RCC 7860 (cell line): Measurements from ENCODE around the gene ANAPC10.
"Not testable (repeated sequence)": the region's sequence is repeated elsewhere in the genome, so short reads cannot be mapped to it uniquely, and the experiment has no call there.

ENCODE experiments used
- DNase-seq: peaks from one replicate; pipeline ENCODE4 v3.0.0-alpha.2; 2015; ENCODE audit warnings: low spot score
- FAIRE-seq: peaks from 2 replicates; lab custom pipeline; 2012; peaks lifted over from hg19 to GRCh38; lab: Jason Lieb, UNC

Gene ANAPC10, protein sequence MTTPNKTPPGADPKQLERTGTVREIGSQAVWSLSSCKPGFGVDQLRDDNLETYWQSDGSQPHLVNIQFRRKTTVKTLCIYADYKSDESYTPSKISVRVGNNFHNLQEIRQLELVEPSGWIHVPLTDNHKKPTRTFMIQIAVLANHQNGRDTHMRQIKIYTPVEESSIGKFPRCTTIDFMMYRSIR

DNA sequence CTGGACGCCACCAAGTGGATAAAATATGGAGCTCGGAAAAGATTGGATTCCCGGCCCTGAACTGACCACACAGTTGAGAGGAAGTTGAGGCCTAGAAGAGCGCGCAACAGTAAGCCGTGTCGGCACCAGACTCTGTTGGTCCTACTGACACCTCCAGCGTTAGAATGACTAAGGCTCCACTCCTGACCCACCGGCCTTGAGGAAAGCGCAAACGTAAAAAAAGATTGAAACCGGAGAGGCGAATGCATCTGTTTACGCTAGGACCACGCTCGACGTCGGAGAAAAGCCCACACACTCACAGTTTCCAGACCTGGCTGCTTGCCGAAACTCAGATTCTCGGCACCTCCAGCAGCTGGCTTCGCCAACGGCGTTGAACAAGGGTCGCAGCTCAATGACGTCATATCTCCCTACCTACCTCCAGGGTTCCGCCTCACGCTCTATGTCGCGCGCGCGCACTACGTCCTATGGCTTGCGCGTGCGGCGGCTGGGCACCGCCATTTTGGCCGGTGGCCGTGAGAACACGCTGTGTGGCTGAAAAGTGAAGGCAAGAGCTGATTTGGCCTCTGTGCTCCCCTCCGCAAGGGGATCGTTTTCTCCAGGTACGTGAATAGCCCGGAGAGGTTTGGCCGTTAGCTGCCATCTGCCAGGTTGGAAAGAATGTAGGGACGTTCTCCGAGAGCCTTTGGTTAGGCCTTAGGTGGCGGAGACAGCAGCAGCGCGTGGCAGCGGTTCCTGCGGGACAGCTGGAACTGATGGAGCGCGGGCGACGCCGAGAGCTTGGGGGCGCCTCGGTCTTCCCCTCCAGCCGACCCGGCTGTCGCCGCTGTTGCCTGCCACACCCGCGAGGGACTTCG is at the start of gene ANAPC10, which contains the start of gene ABCE1:
TSS of gene ANAPC10 (minus strand) at position 376 of the 854 bp plus-strand sequence. CDS start 2,097 bp downstream, outside the sequence.
TSS of gene ABCE1 (plus strand) at position 491 of the 854 bp plus-strand sequence. CDS start 6,102 bp downstream, outside the sequence.
- no peak for FAIRE-seq
- DNase-seq, result peak; percentile 85

DNA sequence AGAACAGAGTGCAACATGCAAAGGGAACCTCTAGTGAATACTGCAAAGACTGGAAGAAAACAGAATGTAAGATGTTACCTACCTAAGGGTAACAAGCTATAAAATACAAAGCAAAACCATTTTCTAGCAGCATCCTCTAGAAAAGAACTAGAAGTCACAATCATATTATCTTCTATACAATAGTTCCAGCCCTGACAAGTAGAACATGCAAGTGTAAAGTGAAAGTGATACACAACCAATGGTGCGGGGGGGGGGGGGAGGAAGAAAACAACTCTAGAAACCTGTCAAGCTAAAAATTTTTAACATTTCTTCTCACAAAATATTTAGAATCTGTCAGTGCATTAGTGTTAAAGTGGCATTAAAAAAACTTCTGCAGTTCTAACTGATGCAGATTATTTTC is 38.2 kb upstream of the ANAPC10 start:
- not testable (repeated sequence) for FAIRE-seq, DNase-seq

DNA sequence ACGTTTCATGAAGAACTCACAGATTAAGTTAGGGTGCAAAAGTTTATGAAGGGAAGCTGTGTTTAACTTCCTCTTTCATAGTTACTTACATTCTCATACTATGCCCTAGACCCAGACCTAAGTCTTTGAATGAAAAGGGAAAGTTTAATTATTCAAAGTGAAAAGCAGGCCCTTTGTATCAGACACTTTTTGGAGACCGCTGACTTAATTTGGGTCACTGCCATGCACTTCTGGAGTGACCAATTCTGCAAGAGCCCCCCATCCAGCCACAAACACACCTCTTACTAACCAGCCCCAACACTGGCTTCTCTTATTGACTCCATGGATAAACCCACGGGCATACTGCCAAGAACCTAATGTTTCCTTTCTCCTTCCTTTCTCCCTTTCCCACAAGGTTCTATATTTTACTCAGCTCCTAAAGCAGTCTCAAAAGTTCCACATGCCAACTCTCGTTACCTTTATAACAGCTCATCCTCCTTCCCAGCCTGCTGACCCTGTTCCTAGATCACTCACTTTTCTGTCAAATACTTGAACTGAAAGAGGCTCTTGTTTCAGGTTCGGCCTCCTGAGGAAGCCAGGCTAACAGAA is 34.6 kb upstream of the ANAPC10 start:
- FAIRE-seq (no peak), DNase-seq (no peak)

DNA sequence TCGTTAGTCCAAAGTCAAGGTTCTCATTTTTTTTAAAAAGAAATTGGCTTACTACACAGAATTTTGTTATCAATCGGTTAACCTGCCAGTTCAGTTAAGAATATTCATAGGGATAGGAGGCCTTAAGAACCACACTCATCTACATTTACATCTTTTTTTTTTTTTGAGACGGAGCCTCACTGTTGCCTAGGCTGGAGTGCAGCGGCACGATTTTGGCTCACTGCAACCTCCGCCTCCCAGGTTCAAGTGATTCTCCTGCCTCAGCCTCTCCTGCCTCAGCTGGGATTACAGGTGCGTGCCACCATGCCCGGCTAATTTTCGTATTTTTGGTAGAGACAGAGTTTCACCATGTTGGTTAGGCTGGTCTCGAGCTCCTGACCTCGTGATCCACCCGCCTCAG is 33.9 kb upstream of the ANAPC10 start:
- FAIRE-seq (no peak), DNase-seq (no peak)

DNA sequence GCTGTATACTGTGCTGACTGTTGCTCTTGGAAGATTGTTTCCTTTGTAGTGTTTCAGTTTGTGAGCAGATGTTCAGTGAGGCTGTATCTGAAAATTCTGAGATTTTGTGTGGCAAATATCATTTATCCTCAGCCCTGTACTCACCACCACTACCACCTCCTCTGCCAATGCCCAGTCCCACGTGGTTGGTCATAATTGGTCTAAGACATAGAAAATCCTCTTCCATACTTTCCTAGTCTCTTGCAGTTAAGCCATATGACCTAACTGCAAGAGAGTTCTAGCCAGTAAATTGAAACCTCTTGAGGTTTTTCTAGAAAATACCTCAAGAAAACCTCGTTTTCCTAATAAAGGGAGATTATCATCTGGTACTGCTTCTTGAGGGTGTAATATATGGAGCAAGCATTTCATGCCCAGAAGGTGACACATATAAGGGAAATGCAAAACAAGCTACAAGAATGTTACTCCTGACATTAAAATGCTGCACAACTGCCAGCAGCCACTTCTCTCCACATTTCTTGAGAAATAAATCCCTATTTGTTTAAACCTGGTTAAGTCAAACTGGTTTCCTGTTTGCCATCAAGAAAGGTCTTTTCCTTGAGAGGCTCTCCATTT is 32.9 kb upstream of the ANAPC10 start:
- DNase-seq (no peak), FAIRE-seq (no peak)

DNA sequence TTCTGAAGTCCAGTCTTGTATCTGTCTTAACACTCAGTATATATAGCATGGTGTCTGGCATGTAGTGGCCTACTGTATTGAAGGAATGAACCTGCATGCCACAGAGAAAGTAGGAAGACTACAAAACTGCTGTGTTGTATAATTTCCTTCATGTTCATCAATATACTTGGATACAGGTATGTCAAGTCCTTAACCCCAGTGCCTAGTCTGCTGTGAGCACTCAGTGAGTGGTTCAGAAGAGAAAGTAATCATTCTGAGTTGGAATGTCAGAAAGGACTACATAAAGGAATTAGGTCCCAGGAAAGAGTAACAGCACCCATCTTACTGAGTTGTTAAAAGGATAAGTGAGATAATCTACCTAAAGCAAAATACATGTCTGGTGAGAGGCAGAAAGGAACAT is 32.1 kb upstream of the ANAPC10 start:
- FAIRE-seq (no peak), DNase-seq (no peak)

DNA sequence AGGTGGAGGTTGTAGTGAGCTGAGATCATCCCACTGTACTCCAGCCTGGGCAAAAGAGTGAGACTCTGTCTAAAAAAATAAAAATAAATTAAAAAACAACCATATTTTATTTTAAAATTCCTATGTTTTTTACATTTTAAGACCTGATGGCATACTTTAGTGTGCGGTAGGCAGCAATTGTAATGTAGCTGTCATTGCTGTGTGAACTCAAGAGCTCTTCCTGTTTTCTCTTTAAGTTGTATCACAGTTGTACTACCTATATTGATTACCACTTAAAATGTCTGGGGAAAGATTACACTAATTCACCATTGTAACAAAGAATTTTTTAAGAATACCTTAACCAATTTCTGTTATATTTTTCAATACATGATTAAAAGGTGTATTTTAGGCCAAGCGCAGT is 27.4 kb upstream of the ANAPC10 start:
- no peak for FAIRE-seq
- DNase-seq, result no peak

DNA sequence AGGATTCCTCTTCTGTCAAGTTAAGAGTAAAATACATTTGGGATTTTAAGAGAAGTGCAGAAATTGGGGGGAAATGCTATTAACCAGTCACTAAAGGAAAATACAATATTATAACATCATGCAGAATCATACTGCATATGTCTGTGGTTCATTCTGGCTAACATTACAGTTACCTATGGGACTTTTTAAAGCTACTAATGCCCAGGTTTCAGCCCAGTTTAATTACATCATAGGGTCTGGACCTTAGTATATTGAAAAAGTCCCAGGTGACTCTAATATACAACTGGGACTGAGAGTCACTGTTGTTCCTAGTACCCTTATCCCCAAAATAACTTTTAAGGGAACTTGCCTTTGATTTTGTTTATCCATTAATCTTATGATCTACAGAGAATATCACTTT is 10.1 kb upstream of the ANAPC10 start:
- no peak for DNase-seq
- FAIRE-seq, result no peak

DNA sequence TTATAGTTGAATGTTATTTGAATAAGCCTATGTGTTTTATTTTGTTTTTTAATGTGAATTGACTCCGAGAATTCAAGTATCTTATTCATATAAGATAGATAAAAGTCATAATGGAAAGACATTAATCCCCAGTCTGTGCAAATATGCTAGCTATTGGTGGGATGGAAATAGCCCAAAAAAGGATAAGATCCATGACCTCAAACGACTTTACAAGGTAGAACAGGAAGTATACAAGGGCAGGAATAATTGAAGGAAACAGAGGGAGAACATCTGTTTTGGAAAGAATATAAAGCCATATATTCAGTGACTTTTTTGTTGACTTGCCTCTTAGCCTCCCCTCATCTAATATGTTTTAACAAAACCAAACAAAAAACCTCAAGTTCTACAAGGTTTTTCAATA is 9.1 kb upstream of the ANAPC10 start:
- no peak for FAIRE-seq
- no peak for DNase-seq

DNA sequence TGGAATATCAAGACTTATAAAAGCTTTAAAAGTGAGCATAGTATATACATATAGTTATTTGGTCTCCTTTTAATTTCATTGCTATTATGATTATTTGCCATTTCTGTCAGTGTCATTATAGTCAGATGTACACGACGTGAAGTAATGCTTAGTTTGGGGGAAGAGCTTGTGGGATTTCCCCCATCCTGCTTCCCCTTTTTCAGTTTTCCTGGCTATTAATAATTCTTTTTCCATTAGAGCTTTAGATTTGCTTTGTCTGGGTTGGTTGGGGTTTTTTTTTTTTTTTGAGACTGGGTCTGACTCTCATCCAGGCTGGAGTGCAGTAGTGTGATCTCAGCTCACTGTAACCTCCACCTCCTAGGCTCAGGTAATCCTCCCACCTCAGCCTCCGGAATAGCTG is 5.5 kb upstream of the ANAPC10 start:
- no peak for FAIRE-seq
- no peak for DNase-seq

DNA sequence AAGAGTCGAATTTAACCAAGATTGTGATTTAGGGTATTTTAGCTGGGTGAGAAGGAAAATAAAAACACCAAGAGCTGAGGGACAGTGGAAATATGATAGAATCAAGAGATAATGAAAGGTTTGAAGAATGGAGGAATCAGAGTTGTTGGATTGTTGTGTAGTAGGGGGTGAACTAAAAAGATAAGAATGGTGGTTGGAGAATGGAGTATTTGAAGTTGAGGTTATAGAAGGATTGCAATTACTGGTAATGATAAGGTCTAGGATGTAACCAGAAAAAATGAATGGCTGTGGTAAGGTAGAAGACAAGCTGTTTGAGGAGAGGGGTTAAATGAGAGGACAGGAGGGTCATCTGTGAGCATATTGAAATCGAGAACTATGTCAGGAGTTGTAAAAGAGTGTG is 4.6 kb upstream of the ANAPC10 start:
- FAIRE-seq, result no peak
- no peak for DNase-seq

DNA sequence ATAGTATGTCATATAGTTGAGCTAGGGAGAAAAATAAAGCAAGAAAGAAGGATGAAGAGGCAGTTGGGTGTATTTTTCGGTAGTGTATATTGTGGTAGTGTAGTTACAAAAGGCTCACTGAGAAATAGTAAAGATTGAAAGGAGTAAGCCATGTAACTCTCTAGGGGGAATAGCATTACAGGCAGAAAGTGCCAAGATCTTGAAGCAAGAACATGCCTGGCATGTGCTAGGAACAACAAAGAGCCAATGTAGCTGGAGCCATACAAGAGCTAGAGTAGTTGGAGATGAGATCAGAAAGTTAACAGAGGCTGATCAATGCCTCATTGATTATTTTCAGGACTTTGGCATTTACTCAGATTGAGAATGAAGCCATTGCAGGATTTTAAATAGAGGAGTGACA is 3.1 kb upstream of the ANAPC10 start:
- no peak for DNase-seq
- no peak for FAIRE-seq

DNA sequence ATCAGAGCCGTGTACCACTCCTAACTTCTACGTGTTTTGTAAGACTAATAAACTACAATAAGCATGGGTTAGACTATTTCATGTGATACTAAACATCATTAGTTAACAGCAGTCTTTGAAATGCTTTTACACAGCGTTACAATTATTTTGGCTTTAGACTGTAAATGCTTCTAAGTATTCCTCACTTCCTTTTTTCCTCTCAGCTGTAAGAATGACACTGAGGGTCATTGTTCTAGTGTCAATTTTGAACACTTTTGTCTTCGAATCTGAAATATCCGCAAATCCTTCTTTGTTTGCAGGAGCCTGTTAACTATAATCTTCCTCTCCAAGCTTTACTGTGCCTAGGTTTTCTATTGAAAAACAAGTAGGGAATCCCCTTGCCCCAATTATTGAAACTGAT is 1.7 kb upstream of the ANAPC10 start:
- FAIRE-seq (no peak), DNase-seq (no peak)

DNA sequence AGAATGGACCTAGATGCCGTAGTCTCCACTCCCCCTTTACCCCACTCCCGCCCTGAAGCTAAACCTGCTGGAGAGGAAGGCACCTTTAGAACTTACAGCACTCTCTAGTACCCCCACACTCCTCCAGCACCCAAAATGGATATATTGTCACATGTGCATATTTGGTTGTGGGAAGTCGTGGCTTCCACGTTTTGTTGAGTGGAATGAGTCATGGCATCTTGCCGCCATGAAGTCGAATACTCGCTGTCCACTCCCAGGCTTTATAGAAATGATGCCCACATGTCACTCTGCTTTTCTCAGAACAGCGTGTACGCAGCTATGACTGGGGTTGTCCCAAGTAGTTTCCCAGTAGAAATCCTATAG is 660 bp upstream of the ANAPC10 start:
- DNase-seq (peak; percentile 13), FAIRE-seq (no peak)

DNA sequence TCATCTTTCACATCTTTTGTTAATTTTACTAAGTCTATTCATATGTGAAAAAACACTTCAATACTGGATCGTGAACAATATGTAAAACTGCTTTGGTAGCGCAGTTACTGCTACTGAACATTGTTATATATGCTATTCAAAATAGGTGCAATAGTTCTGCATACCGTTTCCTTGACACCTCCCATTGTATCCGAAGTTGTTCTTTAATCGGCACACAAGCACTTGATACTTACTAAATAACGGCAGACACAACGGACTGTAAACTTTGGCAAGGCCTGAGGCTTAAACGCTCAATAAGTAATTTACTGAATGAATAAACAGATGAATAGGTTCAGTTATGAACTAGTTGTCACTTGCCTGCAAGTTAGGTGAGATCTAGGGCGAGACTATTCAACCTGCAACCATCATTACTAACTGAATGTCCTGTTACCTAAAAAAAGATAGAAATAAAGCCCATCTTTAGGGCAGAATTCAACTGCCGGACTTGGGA is 620 bp downstream of the ANAPC10 start:
- DNase-seq, result no peak
- FAIRE-seq, result no peak

DNA sequence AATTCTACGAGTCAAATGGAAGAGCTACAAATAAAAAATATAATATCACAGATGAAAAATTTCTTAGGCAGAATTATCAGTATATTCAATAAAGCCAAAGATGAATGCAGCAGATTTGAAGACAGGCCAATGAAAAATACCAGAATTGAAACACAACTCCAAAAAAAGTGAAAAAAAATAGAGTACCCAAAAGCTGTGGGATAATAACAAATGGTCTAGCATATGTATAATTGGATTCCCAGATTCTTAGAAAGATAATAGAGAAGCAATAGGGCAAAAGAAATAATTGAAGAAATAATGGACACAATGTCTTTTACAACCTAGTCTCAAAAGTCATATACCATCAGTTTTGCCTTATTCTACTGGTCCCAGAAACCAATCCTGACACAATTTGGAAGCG is 4.4 kb downstream of the ANAPC10 start:
- FAIRE-seq (no peak), DNase-seq (no peak)

DNA sequence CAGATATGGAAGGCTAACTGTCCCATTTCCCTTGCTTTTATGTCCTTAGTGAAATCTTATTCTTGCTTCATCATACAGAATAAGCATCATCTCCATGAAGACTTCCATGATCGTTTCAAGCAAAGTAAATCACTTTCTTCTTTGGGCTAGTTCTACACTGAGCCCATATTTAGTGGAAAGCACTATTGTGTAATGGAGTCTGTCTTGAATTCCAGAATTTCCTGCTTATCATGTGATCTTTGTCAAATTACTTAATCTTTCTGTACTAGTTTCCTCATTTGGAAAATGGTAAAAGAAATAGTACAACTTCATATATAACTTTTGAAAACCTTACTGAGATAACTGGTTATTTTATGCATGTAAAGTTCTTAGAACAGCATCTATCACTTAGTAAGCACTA is 7.6 kb downstream of the ANAPC10 start:
- DNase-seq, result no peak
- no peak for FAIRE-seq

DNA sequence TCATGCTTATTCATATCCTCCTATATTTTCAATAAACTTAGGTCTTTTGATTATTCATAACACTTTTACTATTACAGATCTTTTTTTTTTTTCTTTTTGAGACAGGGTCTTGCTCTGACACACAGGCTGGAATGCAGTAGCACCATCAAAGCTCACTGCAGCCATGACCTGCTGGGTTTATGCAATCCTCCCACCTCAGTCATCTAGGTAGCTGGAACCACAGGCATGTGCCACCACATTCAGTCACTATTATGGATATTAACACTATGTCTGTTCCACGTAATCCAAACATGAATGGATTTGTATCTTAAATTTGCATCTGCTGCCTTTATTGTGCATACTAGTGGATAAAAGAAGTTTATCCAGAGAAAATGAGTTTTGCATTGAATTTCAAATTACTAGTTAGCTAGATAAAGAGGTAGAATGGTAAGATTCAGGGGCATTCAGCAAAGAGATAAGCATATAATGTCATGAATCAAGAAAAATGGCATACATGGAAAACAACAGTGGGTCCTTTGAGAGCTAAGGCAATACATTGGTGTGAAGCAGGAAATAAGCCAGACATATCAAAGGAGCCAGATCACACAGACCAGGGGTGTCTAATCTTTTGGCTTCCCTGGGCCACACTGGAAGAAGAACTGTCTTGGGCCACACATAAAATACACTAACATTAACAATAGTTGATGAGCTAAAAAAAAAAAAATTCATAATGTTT is 13.9 kb downstream of the ANAPC10 start:
- DNase-seq, result peak; percentile 51
- FAIRE-seq, result no peak

DNA sequence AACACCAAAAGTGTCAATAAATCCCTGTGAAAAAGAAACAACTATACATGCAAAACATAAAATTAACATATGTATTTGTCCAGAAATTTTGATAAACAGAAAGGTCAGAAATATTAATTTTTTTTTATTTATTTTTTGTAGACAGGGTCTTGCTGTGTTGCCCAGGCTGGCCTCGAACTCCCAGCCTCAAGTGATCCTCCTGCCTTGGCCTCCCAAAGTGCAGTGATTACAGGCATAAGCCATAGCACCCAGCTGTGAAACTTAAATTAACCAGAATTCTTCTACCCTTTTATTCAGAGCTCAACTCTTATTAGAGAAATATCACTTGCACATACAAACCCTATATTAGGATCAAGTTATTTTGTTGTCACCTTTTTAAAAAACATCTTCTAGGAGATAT is 16.2 kb downstream of the ANAPC10 start:
- DNase-seq (no peak), FAIRE-seq (no peak)

DNA sequence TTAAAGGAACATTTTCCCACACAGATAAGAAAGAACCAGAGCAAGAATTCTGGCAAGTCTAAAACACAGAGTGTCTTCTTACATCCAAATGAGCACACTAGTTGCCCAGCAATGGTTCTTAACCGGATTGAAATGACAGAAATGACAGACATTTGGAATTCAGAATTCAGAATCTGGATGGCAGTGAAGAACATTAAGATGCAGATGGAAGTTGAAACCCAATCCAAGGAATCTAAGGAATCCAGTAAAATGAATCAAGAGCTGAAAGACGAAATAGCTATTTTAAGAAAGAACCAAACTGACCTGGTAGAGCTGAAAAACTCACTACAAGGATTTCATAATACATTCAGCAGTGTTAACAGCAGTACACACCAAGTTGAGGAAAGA is 21.5 kb downstream of the ANAPC10 start:
- FAIRE-seq (no peak), DNase-seq (no peak)
